GM12878 (cell line): Measurements from ENCODE around the gene USP46.

Source experiments
- ASH2L ChIP-seq: fragments of 300-600, 200-600 bp; sonication (generic); IDR thresholded peaks from 2 replicates; pipeline ENCODE4 v1.6.1; 2017; ENCODE audit warnings: low read depth, mild to moderate bottlenecking, borderline replicate concordance
- PAX8 ChIP-seq: fragments of 450-650 bp; IDR thresholded peaks from 2 replicates; pipeline ENCODE4 v1.6.1; 2017; ENCODE audit warnings: mild to moderate bottlenecking, moderate library complexity
- SREBF1 ChIP-seq: IDR thresholded peaks from 2 replicates; pipeline ENCODE4 v1.6.1; 2012; ENCODE audit warnings: mild to moderate bottlenecking, low read length
- TCF7 ChIP-seq: IDR thresholded peaks from 2 replicates; pipeline ENCODE4 v1.6.1; 2014; ENCODE audit warnings: antibody characterized with exemption, borderline replicate concordance
- TF ChIP-seq, protein P1 (sequence below), 3 experiments: IDR thresholded peaks in 2 of 3; conservative IDR thresholded peaks in 1 of 3; 2 replicates each; pipeline ENCODE4 v1.5.1; 2011; ENCODE audit warnings: low read depth in 3 of 3, low read length in 3 of 3, mild to moderate bottlenecking in 3 of 3, control low read depth in 2 of 3, moderate library complexity in 2 of 3, inconsistent platforms in 1 of 3, mixed read lengths in 1 of 3; ENCODE audit not compliant: control insufficient read depth in 2 of 3, insufficient read depth in 1 of 3; ENCODE audit errors: extremely low read depth in 1 of 3
- TF ChIP-seq, protein P2 (sequence below): fragments of 450-650 bp; IDR thresholded peaks from 2 replicates; pipeline ENCODE4 v1.6.1; 2018; ENCODE audit warnings: mild to moderate bottlenecking, low read depth, moderate library complexity; ENCODE audit not compliant: partially characterized antibody

DNA sequence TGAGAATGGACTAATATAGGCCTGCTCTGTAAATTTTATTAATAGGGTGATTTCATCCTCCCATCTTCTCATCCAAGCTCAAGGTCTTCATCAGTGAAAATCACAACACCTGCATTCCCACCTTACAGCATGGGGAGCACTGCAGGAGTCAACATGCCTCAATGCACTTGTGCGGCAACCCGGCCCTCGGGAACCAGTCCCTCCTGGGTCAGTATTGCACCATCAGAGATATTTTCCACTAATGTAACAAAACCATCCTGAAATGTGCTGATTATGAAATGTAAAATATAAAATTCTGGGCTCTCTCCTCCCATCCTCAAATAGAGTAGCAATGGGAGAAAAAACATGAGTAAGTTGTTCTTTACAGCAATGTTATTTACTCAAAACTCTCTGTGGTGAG lies 13.0 kb downstream of the USP46 start:
- no peak for TF ChIP-seq ASH2L
- no peak for TF ChIP-seq SREBF1
- no peak for TF ChIP-seq TCF7
- TF ChIP-seq, protein P1, sequence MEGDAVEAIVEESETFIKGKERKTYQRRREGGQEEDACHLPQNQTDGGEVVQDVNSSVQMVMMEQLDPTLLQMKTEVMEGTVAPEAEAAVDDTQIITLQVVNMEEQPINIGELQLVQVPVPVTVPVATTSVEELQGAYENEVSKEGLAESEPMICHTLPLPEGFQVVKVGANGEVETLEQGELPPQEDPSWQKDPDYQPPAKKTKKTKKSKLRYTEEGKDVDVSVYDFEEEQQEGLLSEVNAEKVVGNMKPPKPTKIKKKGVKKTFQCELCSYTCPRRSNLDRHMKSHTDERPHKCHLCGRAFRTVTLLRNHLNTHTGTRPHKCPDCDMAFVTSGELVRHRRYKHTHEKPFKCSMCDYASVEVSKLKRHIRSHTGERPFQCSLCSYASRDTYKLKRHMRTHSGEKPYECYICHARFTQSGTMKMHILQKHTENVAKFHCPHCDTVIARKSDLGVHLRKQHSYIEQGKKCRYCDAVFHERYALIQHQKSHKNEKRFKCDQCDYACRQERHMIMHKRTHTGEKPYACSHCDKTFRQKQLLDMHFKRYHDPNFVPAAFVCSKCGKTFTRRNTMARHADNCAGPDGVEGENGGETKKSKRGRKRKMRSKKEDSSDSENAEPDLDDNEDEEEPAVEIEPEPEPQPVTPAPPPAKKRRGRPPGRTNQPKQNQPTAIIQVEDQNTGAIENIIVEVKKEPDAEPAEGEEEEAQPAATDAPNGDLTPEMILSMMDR (IDR thresholded peaks at IDR 0.05 in 2 of 3, conservative IDR thresholded peaks at IDR 0.05 in 1 of 3; ENCODE audit: control insufficient read depth in 2 of 3, extremely low read depth in 1 of 3, insufficient read depth in 1 of 3, low read depth in 3 of 3, low read length in 3 of 3) = no peak
- TF ChIP-seq, protein P2, sequence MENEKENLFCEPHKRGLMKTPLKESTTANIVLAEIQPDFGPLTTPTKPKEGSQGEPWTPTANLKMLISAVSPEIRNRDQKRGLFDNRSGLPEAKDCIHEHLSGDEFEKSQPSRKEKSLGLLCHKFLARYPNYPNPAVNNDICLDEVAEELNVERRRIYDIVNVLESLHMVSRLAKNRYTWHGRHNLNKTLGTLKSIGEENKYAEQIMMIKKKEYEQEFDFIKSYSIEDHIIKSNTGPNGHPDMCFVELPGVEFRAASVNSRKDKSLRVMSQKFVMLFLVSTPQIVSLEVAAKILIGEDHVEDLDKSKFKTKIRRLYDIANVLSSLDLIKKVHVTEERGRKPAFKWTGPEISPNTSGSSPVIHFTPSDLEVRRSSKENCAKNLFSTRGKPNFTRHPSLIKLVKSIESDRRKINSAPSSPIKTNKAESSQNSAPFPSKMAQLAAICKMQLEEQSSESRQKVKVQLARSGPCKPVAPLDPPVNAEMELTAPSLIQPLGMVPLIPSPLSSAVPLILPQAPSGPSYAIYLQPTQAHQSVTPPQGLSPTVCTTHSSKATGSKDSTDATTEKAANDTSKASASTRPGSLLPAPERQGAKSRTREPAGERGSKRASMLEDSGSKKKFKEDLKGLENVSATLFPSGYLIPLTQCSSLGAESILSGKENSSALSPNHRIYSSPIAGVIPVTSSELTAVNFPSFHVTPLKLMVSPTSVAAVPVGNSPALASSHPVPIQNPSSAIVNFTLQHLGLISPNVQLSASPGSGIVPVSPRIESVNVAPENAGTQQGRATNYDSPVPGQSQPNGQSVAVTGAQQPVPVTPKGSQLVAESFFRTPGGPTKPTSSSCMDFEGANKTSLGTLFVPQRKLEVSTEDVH = no peak
- TF ChIP-seq PAX8 = no peak
